Gastrocnemius medialis (tissue), 4 donors: ENCODE data around the gene TET3.

Experiments
- POLR2A ChIP-seq, 2 donors: fragments of 450-650 bp; IDR thresholded peaks; one replicate each; pipeline ENCODE4 v1.6.1; 2017; ENCODE audit warnings: antibody characterized with exemption in 2 of 2, mild to moderate bottlenecking in 2 of 2, moderate library complexity in 2 of 2
- TF ChIP-seq, protein P1 (sequence below), 5 experiments: fragments of 450-650 bp in 3 of 5; fragments of 200-600 bp in 2 of 5; sonication (generic) in 2 of 5; IDR thresholded peaks in 4 of 5; conservative IDR thresholded peaks in 1 of 5; 1 replicate in 4 of 5; 2 replicates in 1 of 5; pipeline ENCODE4 v1.5.1; 2016 to 2019; ENCODE audit warnings: antibody characterized with exemption in 5 of 5, mild to moderate bottlenecking in 3 of 5, moderate library complexity in 3 of 5

DNA sequence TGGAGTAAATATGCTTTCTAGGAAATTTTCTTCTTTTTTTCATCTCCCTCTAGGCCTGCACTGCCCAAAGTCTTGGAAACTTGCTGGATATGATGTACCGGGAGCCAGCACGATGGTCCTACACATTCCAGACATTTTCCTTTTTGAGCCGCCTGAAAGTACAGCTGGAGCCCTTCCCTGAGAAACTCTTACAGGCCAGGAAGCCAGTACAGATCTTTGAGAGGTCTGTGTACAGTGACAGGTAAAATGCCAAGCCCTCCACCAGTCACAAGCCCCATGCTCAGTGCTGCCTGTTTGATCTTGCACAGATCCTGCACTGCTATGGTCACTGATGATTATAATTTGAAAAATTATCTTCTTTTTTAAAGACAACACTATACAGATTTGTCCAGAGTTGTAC, 38.0 kb upstream of the TET3 start:
- TF ChIP-seq, protein P1, sequence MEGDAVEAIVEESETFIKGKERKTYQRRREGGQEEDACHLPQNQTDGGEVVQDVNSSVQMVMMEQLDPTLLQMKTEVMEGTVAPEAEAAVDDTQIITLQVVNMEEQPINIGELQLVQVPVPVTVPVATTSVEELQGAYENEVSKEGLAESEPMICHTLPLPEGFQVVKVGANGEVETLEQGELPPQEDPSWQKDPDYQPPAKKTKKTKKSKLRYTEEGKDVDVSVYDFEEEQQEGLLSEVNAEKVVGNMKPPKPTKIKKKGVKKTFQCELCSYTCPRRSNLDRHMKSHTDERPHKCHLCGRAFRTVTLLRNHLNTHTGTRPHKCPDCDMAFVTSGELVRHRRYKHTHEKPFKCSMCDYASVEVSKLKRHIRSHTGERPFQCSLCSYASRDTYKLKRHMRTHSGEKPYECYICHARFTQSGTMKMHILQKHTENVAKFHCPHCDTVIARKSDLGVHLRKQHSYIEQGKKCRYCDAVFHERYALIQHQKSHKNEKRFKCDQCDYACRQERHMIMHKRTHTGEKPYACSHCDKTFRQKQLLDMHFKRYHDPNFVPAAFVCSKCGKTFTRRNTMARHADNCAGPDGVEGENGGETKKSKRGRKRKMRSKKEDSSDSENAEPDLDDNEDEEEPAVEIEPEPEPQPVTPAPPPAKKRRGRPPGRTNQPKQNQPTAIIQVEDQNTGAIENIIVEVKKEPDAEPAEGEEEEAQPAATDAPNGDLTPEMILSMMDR (IDR thresholded peaks at IDR 0.05 in 4 of 5, conservative IDR thresholded peaks at IDR 0.05 in 1 of 5) = no peak
- TF ChIP-seq POLR2A (IDR thresholded peaks at IDR 0.05) = no peak
